OCI-LY1 (cell line): Measurements from ENCODE around the gene HCFC1.

Source experiments
- EZH2 ChIP-seq: fragments of 200-600 bp; sonication (generic), shearing (Covaris generic); IDR thresholded peaks from 2 replicates; pipeline ENCODE4 v1.8.0; 2017; ENCODE audit warnings: borderline replicate concordance, mixed run types, mild to moderate bottlenecking, antibody characterized with exemption, low read length, moderate library complexity, mixed read lengths
- TF ChIP-seq, protein P1 (sequence below): fragments of 200-600 bp; sonication (generic), shearing (Covaris generic); IDR thresholded peaks from 2 replicates; pipeline ENCODE4 v1.5.1; 2017; ENCODE audit warnings: mild to moderate bottlenecking, antibody characterized with exemption, low read length, moderate library complexity, mixed read lengths

DNA sequence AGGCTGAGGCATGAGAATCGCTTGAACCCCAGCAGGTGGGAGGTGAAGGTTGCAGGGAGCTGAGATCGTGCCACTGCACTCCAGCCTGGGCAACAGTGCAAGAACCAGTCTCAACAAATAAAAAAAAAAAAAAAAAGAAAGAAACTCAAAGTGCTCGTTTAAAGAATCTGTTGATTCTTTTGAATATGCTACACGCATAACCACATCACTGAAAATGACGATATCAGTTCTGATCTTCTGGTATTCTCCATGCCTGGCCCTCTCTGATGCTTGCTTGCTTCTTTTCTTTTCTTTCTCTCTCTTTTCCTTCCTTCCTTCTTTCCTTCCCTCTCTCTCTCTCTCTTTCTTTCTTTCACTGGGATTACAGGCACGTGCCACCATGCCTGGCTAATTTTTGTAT lies 59.8 kb downstream of the HCFC1 start:
- TF ChIP-seq, protein P1, sequence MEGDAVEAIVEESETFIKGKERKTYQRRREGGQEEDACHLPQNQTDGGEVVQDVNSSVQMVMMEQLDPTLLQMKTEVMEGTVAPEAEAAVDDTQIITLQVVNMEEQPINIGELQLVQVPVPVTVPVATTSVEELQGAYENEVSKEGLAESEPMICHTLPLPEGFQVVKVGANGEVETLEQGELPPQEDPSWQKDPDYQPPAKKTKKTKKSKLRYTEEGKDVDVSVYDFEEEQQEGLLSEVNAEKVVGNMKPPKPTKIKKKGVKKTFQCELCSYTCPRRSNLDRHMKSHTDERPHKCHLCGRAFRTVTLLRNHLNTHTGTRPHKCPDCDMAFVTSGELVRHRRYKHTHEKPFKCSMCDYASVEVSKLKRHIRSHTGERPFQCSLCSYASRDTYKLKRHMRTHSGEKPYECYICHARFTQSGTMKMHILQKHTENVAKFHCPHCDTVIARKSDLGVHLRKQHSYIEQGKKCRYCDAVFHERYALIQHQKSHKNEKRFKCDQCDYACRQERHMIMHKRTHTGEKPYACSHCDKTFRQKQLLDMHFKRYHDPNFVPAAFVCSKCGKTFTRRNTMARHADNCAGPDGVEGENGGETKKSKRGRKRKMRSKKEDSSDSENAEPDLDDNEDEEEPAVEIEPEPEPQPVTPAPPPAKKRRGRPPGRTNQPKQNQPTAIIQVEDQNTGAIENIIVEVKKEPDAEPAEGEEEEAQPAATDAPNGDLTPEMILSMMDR: no peak
- no peak for TF ChIP-seq EZH2
